HCT116 (cell line): ENCODE measurements around the gene CPNE5.

ENCODE experiments used
- ATF3 ChIP-seq: IDR thresholded peaks from 2 replicates; pipeline ENCODE4 v1.6.1; 2012
- CTCF ChIP-seq, 3 experiments: fragments of 200-600 bp in 1 of 3; sonication (generic) in 1 of 3; IDR thresholded peaks in 2 of 3; conservative IDR thresholded peaks in 1 of 3; 2 replicates each; pipeline ENCODE4 v1.5.1; 2012 to 2017; ENCODE audit warnings: low read depth in 2 of 3, low read length in 2 of 3, antibody characterized with exemption in 1 of 3, borderline replicate concordance in 1 of 3, control low read depth in 1 of 3, mild to moderate bottlenecking in 1 of 3, mixed read lengths in 1 of 3, mixed run types in 1 of 3, moderate library complexity in 1 of 3; ENCODE audit not compliant: insufficient read depth in 1 of 3
- EZH2 ChIP-seq: fragments of 200-600 bp; sonication (generic); IDR thresholded peaks from 2 replicates; pipeline ENCODE4 v1.6.1; 2017; ENCODE audit warnings: antibody characterized with exemption, mixed run types
- FOSL1 ChIP-seq: IDR thresholded peaks from 2 replicates; pipeline ENCODE4 v1.6.1; 2012; ENCODE audit warnings: low read depth
- POLR2A ChIP-seq: IDR thresholded peaks from 2 replicates; pipeline ENCODE4 v1.7.0; 2011; ENCODE audit warnings: borderline replicate concordance; ENCODE audit not compliant: insufficient read depth, insufficient read length; ENCODE audit errors: extremely low read depth
- POLR2AphosphoS5 ChIP-seq: IDR thresholded peaks from 2 replicates; pipeline ENCODE4 v1.6.1; 2011; ENCODE audit warnings: mild to moderate bottlenecking, low read depth, low read length, moderate library complexity
- YY1 ChIP-seq: IDR thresholded peaks from 2 replicates; pipeline ENCODE4 v1.6.1; 2011; ENCODE audit warnings: low read length, low read depth, moderate library complexity, mild to moderate bottlenecking; ENCODE audit not compliant: insufficient replicate concordance; ENCODE audit errors: extremely low read depth
- ZFX ChIP-seq: fragments of 450-650 bp; IDR thresholded peaks from 2 replicates; pipeline ENCODE4 v1.6.1; 2017

DNA sequence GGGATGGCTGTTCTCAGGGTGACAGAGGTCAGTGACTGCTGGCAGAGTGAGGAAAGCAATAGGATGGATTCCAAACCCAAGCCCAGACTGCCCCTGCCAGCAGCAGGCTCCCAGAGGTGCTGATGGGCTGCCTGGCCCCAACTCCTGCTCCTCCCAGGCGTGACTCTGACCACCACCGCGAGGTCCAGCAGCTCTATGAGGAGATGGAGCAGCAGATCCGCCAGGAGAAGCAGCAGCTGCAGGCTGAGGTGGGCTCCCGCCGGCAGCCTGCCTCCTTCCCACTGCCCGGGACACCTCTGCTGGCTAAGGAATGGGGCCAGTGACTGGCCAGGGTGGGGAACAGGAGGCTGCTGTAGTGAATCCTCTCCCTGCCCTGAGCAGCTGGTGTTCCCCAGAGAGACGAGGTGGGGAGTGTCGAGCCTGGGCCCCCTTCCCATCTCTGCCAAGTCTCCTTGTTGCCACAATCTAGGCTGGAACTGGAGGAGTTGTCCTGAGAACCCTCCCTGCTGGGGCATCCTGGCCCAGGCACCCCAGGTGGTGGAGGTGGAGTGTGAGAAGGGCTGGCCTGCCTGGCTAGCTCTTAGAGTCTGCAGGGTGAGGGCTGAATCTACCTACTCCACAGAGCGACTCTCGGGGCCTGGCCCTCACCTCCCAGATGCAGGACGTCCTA lies 121.2 kb downstream of the CPNE5 start:
- TF ChIP-seq CTCF (IDR thresholded peaks at IDR 0.05 in 2 of 3, conservative IDR thresholded peaks at IDR 0.05 in 1 of 3; ENCODE audit: borderline replicate concordance in 1 of 3, insufficient read depth in 1 of 3, low read depth in 2 of 3, low read length in 2 of 3) (no peak), POLR2A (no peak), EZH2 (no peak), ZFX (no peak), ATF3 (no peak), POLR2AphosphoS5 (no peak), YY1 (no peak), FOSL1 (no peak)
